ENCODE data around the gene TMEM132C.

Gene TMEM132C

GRCh38 chr12:128754275-128754674 lies 487.3 kb downstream of the TMEM132C start:
- TF ChIP-seq REST (IDR thresholded peaks at IDR 0.05; ENCODE audit: low read depth) (no peak), ZBTB7A (IDR thresholded peaks at IDR 0.05; ENCODE audit: low read depth) (no peak), USF1 (IDR thresholded peaks at IDR 0.05) (no peak), FOXM1 (IDR thresholded peaks at IDR 0.05; ENCODE audit: borderline replicate concordance, low read depth) (no peak), TEAD4 (IDR thresholded peaks at IDR 0.05) (no peak), NFIC (IDR thresholded peaks at IDR 0.05) (no peak), CEBPB (IDR thresholded peaks at IDR 0.05) (no peak), EP300 (IDR thresholded peaks at IDR 0.05; ENCODE audit: borderline replicate concordance) (no peak), TAF1 (IDR thresholded peaks at IDR 0.05; ENCODE audit: low read depth) (no peak), MAX (IDR thresholded peaks at IDR 0.05) (no peak), EGR1 (IDR thresholded peaks at IDR 0.05) (no peak), CREB1 (IDR thresholded peaks at IDR 0.05; ENCODE audit: low read depth) (no peak), RAD21 (IDR thresholded peaks at IDR 0.05; ENCODE audit: low read depth) (no peak), YY1 (IDR thresholded peaks at IDR 0.05; ENCODE audit: low read depth) (no peak)

GRCh38 chr12:128755566-128755965 lies 488.6 kb downstream of the TMEM132C start:
- TF ChIP-seq MAX (IDR thresholded peaks at IDR 0.05) (no peak), REST (IDR thresholded peaks at IDR 0.05; ENCODE audit: low read depth) (no peak), TAF1 (IDR thresholded peaks at IDR 0.05; ENCODE audit: low read depth) (no peak), NFIC (IDR thresholded peaks at IDR 0.05) (no peak), YY1 (IDR thresholded peaks at IDR 0.05; ENCODE audit: low read depth) (no peak), CREB1 (IDR thresholded peaks at IDR 0.05; ENCODE audit: low read depth) (no peak), ZBTB7A (IDR thresholded peaks at IDR 0.05; ENCODE audit: low read depth) (no peak), TEAD4 (IDR thresholded peaks at IDR 0.05) (no peak), USF1 (IDR thresholded peaks at IDR 0.05) (no peak), RAD21 (IDR thresholded peaks at IDR 0.05; ENCODE audit: low read depth) (no peak), EGR1 (IDR thresholded peaks at IDR 0.05) (no peak), TCF12 (IDR thresholded peaks at IDR 0.05; ENCODE audit: low read depth) (no peak), FOXM1 (IDR thresholded peaks at IDR 0.05; ENCODE audit: borderline replicate concordance, low read depth) (no peak), CEBPB (IDR thresholded peaks at IDR 0.05) (no peak), EP300 (IDR thresholded peaks at IDR 0.05; ENCODE audit: borderline replicate concordance) (no peak)

Measured in Ishikawa (cell line).